HK-2 (cell line): ENCODE measurements around the gene ELK4.
"Not testable (repeated sequence)": the region's sequence is repeated elsewhere in the genome, so short reads cannot be mapped to it uniquely, and the experiment has no call there.

Source experiments
- DNase-seq: peaks from one replicate; pipeline ENCODE4 v3.0.0-alpha.2; 2018; ENCODE audit not compliant: unreplicated experiment

ELK4 gene

GRCh38 chr1:205664399-205665017 is 32.7 kb upstream of the ELK4 start:
- peak; percentile 38 for DNase-seq

GRCh38 chr1:205663286-205663936 is 31.6 kb upstream of the ELK4 start:
- no peak for DNase-seq

- no peak for DNase-seq
Observed at GRCh38 chr1:205662791-205663190, 31.0 kb upstream of the ELK4 start.

- DNase-seq, result no peak
Observed at GRCh38 chr1:205662135-205662738, 30.4 kb upstream of the ELK4 start.

GRCh38 chr1:205661429-205662134 is 29.8 kb upstream of the ELK4 start:
- DNase-seq, result no peak

- DNase-seq, result no peak
Observed at GRCh38 chr1:205660361-205660760, 28.6 kb upstream of the ELK4 start.

- peak; percentile 70 for DNase-seq
Observed at GRCh38 chr1:205658943-205659581, 27.3 kb upstream of the ELK4 start.

- no peak for DNase-seq
Observed at GRCh38 chr1:205656236-205656635, 24.4 kb upstream of the ELK4 start.

GRCh38 chr1:205652984-205653383 is 21.2 kb upstream of the ELK4 start:
- no peak for DNase-seq

- DNase-seq, result no peak
Observed at GRCh38 chr1:205650241-205650640, 18.4 kb upstream of the ELK4 start.

GRCh38 chr1:205645519-205645918 is 13.7 kb upstream of the ELK4 start:
- DNase-seq, result no peak

GRCh38 chr1:205642679-205643307 is 11.0 kb upstream of the ELK4 start:
- no peak for DNase-seq

GRCh38 chr1:205639567-205639966 is 7.8 kb upstream of the ELK4 start:
- no peak for DNase-seq

- DNase-seq, result no peak
Observed at GRCh38 chr1:205637854-205638468, 6.2 kb upstream of the ELK4 start.

- no peak for DNase-seq
Observed at GRCh38 chr1:205636732-205637131, 4.9 kb upstream of the ELK4 start.

GRCh38 chr1:205636138-205636530 is 4.3 kb upstream of the ELK4 start:
- not testable (repeated sequence) for DNase-seq

- no peak for DNase-seq
Observed at GRCh38 chr1:205633421-205633976, 1.7 kb upstream of the ELK4 start.

GRCh38 chr1:205632669-205633169 is 908 bp upstream of the ELK4 start:
- DNase-seq, result no peak

- peak; percentile 80 for DNase-seq
Observed at GRCh38 chr1:205631010-205631767, 622 bp downstream of the ELK4 start.

GRCh38 chr1:205630651-205631009 is 1.2 kb downstream of the ELK4 start:
- DNase-seq, result no peak
